HG03103 (cell line): ENCODE measurements around the gene MAP3K14.

Source experiments
- ATAC-seq: cut with Tn5 transposase; IDR thresholded peaks from one replicate; pipeline ENCODE4 v1.9.1; 2021; ENCODE audit warnings: low read depth; ENCODE audit not compliant: unreplicated experiment

Gene MAP3K14

GRCh38 chr17:45339646-45340605 lies 23.1 kb upstream of the MAP3K14 start:
- ATAC-seq: no peak

GRCh38 chr17:45338996-45339535 lies 22.2 kb upstream of the MAP3K14 start:
- ATAC-seq: no peak

GRCh38 chr17:45338023-45338781 lies 21.4 kb upstream of the MAP3K14 start:
- ATAC-seq: no peak

- no peak for ATAC-seq
These were observed 19.8 kb upstream of the MAP3K14 start for GRCh38 chr17:45336390-45337182.

- no peak for ATAC-seq
These were observed 18.9 kb upstream of the MAP3K14 start for GRCh38 chr17:45335721-45336120.

- ATAC-seq: no peak
These were observed 18.2 kb upstream of the MAP3K14 start for GRCh38 chr17:45334701-45335677.

GRCh38 chr17:45334231-45334630 lies 17.4 kb upstream of the MAP3K14 start:
- ATAC-seq: no peak

GRCh38 chr17:45333702-45334092 lies 16.9 kb upstream of the MAP3K14 start:
- no peak for ATAC-seq

GRCh38 chr17:45332989-45333701 lies 16.3 kb upstream of the MAP3K14 start:
- ATAC-seq: no peak

- ATAC-seq: no peak
These were observed 15.7 kb upstream of the MAP3K14 start for GRCh38 chr17:45332505-45332904.

GRCh38 chr17:45326626-45327025 lies 9.8 kb upstream of the MAP3K14 start:
- no peak for ATAC-seq

- ATAC-seq: no peak
These were observed 9.0 kb upstream of the MAP3K14 start for GRCh38 chr17:45325810-45326209.

GRCh38 chr17:45324336-45324735 lies 7.5 kb upstream of the MAP3K14 start:
- no peak for ATAC-seq

GRCh38 chr17:45322168-45322567 lies 5.3 kb upstream of the MAP3K14 start:
- no peak for ATAC-seq

- no peak for ATAC-seq
These were observed 4.2 kb upstream of the MAP3K14 start for GRCh38 chr17:45320931-45321461.

- ATAC-seq: no peak
These were observed 3.6 kb upstream of the MAP3K14 start for GRCh38 chr17:45320349-45320930.

GRCh38 chr17:45319239-45319703 lies 2.5 kb upstream of the MAP3K14 start:
- ATAC-seq: no peak
